Endothelial cell of hepatic sinusoid (primary cell): ENCODE measurements around the gene EGFR.

Experiments used
- in situ Hi-C: cut with HindIII; loops from 2 replicates; pipeline ENCODE4 v1.10.0; 2017; ENCODE audit warnings: low sequenced_read_pairs

EGFR gene

DNA sequence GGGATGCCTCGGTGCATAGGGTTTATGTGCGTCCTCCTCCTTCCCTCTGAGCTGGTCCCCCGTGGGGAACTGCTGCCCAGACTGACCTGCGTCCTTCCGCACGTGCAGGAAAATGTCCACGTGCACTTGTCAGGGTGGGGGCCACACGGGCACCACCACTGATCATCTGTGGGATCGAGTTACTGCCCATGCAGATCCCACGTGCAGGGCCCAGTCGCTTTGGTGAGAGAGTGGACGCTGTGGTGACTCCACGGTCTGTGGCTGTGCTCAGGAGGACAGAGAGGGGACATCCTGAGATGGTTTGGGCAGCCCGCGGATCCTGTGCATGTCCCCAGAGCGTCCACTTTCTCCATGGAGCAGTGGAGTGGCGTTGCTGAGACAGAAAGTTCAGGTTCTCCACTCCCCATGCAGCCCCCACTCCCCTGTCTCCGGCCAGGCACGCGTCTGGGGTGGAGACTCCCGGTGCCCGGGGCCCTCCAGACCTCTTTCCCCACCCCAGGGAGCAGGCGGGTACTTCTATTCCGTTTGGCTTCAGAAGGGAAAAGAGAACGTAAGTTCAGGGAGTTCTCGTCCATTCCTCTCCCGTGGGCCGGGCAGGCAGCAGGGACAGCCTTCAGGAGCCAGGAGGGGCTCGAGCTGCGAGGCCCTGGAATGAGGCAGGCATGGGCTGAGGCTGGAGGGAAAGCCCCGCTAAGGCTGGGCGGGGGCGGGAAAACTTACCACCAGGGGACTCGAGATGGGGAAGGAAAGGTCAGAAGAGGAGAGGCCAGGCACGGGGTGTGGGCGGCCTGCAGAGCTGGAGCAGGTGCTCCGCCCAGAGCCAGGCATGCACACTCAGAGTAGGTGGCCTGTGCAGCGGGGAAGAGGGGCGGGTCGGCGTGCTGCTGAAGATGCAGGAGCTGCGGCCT is 59.9 kb downstream of the EGFR start:
- in situ Hi-C loops = no loop called here

DNA sequence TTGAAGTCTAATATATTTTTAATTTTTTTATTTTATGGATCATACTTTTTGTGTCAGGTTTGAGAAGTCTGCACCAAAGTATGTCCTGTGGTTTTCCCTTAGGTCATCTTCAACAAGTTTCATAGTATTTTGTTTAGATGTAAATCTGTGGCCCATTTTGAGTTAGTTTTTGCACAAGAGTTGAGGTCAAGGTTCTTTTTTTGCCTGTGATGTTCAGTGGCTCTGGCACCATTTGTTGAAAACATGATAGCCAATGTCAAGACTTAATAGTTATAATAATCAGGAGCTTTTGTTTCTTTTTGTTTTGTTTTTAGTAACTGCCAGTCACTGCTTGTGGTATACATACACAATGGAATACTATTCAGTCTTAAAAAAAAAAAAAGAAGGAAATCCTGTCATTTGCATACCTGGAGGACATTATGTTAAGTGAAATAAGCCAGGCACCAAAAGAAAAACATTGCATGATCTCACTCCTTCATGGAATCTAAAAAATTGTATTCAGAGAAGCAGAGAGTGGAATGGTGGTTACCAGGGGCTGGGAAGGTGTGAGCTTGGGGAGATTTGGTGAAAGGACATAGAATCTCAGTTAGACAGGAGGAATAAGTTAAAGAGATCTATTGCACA is 61.3 kb downstream of the EGFR start:
- in situ Hi-C loops = no loop called here

DNA sequence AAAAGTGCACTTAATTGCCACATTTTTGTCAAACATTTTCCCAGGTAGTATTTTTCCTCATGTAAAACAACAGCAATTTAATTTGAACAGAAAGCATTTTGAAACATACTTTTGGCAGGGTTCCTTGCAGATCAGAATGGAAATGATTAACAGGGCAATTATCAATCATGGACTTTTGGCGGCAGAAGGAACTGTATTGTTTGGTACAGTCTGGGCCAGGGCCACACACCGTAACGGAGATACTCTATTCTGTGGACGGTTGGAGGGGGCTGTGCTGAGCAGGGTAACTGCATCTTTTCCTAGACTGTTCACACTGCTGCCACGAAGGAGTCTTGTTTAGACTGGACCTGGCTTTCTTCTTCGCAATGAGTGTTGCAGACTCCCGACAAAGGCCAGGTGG is 62.3 kb downstream of the EGFR start:
- in situ Hi-C loops = no loop called here

DNA sequence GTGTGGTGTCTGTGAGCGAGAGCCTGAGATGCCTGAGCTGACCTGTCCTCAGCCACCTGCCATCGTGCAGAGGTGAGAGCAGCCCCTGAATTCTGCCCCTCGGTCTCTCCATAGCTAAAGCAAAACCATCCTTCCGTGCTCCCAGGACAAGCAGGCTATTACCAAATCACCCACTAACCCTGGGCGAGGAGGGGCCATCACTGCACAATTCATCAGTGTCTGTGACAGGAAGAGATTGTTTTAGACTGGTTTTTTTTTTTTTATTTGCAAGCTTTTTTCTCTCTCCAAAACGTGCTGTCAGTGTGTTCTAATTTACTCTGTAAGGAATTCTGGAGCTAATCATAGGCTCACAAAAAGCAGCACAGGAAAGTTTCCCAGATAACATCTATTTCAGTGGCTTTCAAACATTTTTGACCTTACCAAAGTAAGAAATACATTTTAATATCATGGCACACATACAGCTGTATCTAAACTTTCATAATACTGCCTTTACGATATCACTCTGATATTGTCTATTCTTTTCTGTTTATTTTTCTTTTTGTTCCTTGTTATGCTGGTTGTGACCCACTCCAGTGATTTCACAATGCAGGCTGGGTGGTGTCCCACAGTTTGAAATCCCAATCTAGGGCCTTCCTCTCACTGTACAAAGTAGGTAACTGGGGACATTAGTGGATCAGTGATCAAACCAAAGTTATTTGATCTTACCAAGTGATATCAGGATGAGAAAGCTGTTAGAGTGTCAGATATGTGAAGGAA is 62.8 kb downstream of the EGFR start:
- in situ Hi-C loops = no loop called here

DNA sequence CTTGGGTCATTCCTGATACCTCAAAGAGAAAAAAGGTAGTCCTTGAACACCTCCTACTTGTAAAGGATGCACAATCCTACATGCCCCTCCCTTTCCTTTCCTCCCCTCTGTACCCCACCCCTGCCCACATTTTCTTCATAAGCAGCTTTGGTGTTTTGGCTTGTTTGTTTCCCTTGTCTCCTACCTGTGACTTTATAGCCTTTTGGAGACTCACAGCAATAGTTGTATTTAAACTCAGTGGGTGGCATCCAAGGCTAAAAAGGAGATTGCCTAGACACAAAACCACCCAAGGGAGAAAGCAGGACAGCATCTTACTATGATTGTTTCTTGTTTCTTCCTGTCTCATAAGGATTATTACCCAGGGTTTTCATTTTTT is 63.4 kb downstream of the EGFR start:
- in situ Hi-C loops = no loop called here

DNA sequence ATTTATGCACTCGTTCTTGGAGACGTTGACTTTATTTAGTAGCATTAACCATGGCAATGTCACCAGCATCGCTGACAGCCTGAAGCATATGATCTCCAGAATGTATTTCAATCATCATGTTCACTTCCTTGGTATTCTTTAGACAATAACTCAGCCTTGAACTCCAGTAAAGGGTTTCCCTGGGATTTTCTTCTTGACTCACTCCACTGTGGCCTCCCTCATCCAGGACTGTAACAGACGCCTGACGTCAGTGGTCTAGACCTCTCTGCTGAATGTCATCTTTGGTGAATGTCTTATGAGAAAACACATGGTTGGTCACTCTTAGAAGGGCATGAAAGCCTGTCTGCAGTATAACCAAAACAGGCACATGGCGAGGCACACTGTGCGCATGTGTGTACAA is 64.4 kb downstream of the EGFR start:
- in situ Hi-C loops = no loop called here

DNA sequence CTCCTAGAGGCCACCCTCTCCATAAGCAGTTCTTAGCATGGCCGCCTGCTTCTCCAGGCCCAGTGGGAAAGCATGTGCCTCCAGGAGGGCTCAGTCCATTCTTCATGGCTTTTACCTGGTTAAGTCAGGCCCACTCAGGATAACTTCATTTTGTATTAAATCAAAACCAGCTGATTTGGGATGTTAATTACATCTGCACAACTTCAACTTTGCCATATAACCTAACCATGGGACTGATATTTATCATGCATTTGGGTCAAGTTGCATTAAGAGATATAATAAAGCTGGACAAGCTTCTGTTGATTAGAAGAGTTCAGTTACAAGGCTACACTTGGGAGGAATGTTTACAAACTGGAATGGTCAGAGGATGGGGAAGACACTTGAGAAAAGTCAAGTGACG is 65.5 kb downstream of the EGFR start:
- in situ Hi-C loops = no loop called here

DNA sequence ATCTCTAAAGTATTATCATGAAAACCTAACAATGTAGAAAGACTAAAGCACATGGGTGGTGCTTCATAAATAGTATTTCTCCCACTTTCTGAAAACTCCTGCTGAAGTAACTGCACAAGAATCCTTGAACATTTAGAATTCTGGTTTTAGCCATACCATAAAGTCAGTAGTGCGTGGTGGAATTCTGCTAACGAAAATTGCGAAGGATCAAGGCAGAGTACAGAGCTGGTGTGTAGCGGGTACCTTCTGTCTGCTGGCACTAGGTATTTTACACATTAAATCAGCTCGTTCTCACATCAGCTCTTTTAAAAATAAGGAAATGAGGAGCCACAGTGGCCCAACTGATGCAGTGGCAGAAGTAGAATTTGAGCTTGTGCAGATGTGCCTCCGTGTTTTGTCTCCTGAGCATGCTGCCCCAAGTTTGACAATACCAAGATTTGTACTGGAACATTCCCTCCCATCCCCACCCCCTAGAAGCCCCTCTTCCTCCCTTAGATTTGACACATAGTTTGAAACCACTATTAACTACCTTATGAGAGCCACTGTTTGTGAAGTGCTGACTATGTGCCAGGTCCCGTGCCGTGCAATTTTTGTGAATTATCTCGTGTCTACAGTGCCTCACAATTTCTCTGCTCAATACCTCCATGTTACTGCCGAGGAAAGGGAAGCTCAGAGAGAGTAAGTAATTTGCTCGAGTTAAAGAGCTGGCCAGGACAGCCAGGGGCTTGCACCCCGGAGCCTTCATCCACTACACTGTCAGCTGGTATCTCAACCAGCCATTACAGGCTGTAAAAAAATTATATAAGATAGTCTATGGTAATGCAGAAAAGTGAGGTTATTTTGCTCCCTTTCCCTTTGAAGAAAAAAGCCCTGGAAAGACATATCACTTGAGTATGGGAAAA is 66.9 kb downstream of the EGFR start:
- in situ Hi-C loops = no loop called here

DNA sequence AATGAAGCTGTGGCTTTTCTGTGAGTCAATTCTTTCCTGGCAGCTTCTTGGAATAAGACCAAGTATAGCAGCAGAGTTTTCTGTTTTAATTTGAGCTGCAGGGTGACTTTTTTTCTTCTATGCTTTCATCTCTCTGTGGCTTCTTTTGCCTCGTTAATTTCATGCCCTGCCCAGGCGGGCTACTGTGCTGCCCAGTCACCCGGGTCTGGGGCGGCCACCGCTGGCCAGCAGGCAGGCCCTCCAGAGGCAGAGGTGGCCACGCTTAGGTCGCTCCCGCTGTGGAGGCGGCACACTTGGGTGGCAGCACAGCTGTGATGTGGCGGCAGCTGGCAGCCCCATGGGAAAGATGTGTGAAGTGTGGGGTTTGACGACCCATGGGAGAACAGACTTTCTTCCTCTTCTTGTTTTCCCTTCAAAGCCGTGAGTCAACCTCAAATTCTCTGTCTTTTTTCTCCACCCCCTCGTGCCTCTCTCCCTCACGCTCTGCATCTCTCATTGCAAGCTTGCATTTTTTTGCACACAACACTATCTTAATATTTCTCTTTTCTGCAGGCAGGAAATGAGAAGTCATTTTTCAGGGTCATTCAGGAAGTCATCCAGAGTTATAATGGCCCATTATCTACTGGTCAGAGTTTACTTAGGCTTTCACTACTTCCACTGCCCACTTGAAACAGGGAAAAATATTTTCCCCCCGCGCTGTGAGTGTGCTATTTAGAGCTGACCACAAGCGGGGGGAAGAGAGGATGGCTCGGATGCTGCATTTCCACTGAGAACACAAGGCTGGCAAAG is 67.8 kb downstream of the EGFR start:
- in situ Hi-C loops = no loop called here

DNA sequence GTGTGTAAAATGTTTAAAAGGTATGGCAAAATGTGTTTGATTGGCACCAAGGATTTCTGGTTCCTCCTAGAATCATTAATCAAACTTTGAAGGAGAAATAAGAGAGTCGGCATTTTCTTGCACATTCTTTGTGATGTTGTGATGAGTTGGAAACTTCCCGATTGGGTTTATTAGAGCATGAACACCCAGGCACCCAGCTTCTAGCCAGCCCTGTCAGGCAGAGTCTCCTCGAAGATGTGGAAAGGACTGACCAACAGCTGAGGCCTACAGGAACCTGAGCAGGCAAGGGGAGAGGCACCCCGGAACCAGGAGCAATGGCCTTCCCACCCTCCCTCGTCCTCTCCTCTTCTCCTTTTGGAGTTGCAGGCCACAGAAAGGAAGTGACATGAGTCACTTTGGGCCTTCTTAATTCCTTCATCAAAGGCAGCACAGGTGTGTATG is 68.7 kb downstream of the EGFR start:
- in situ Hi-C loops = no loop called here

DNA sequence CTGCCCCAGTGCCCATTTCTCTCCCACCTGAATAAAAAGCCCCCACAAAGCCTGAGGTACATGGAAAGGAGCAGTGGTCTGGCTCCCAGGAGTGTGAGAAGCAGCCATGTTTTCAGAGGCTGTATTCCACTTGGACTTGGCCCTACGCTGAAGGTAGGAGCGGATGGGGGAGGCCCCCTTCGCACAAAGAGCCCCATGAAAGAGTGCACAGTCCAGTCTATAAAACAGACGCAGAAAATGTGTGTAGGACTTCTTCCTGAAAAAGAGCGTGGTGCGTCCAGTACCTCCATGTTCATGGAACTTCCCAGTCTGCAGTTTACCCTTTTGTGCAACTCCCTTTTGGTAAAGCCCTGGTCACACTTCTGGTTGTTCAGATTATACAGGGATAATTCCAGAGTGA is 69.3 kb downstream of the EGFR start:
- in situ Hi-C loops = no loop called here

DNA sequence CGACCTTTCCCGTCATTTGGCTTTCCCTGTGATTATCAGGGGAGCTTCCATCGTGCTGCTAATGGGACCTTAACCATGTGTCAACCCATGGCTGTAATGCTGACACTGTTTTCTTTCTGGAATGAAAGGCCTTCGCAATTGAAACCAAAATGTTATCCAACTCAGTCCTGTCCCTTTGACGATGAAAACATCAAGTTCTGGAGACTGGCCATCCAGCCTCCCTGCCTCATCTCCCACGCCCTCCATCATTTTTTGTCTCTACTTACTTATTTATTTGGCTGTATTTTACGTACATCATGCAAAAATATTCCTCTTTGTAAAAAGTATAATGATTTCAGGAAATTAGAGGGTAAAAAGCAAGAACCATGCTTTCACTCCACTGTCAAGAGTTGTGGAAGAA is 69.8 kb downstream of the EGFR start:
- in situ Hi-C loops = no loop called here

DNA sequence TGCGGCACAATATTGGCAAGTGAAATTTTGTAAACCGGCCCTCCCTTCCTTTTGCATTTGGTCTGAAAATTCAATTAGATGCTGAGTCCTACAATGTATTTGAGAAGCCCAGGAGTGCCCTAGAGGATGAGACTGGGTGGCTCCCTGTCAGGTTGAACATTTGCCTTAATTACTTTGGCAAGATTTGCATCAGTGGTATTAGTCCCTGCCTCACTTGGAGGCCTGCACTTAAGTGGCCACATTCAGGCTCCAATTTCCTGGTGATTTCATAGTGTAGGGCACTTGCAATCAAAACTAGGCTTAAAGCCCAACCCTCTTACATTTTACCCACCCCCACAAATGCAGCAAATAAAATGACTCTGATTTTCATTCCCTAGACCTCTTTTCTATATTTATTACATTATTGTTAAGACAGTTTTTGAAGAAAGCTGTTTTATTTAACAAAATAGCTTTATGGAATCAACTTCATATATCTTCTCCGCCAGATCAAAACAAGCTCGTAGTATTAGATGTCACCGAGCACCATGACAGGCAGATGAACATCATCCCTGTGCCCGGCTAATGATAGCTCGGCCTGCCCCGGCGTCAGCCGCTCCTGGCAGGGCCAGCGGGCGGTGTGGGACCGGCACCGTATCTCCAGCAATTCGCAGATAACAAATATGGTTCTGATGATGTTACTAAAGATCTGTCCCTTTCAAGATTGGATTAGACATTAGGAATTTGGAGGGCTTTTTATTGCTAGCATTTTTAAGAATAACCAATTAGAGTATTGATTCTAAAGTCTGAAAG is 73.6 kb downstream of the EGFR start:
- in situ Hi-C loops = no loop called here

DNA sequence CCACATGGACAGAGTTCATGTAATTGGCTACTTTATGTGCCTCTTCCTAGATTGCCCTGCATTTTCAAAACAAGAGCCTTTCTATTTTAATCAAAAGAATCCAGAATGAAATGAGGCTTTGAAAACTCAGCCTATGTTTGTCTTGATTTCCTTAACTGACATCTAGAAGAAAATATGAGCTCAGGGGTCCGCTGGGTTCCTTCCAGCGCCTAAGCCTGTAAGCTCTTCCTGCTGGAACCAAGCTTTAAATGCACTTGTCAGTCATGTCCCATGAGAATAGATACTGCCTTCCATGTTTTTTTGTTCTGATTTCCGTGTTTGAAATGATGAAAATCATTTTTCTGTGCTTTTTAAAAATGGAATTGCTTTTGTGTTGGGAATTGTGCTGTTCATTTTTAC is 74.2 kb downstream of the EGFR start:
- in situ Hi-C loops = no loop called here

DNA sequence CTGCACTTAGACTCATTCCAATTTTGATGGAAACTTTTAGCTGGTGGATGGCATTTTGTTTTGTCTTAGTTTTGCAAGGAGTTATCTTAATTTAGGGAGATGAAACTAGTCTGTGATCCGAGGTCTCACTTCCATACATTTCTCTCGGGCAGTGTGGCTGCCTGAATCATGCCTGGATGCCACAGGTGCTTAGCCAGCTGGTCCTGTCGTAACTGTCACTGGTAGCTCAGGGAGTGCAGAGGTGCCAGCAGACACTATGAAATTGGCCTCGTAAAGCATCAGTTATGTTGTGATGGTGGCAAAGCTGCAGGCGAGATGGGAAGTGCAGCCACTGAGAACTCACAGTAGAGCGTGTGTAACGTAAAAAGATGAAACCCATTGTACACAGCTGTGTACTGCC is 74.9 kb downstream of the EGFR start:
- in situ Hi-C loops = no loop called here

DNA sequence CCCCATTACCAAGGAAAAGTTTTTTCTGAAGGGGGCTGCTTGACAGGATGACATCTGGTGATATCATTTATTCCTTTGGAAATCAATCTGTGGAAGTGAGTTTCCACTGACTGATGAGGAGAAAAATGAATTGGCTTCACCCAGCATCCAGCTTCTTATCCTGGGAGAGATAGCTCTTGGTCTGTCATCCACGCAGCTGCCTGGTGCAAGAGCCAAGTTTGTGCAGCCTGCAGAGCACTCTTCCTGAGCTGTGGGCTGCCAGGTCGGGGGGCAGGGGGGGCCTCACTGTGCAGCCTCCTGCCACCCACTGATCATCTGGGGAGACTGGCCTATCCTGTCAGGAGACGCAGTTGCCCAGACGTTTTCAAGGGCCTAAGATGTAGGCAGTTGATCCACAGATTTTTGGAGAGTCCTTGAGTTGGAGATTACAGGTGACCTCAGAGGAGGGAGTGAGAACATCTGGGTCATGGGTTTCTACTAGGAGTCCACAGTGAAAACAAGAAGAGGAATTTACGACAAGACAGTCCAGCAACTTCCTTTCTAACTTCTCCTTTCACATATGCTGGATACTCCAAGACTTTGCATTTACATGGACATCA is 75.4 kb downstream of the EGFR start:
- in situ Hi-C loops = no loop called here

DNA sequence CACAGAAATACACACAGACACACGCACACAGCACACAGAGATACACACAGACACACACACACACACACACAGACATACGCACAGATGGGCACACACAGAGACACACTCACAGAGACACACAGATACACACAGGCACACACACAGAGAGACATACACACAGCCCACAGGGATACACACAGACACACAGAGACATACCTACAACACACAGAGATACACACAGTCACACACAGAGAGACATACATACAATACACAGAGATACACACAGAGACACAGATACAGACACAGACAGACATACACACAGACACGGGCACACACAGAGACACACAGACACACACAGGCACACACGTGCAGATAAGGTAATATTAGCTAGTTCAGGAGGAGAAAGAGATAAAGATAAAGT is 76.9 kb downstream of the EGFR start:
- in situ Hi-C loops = no loop called here

DNA sequence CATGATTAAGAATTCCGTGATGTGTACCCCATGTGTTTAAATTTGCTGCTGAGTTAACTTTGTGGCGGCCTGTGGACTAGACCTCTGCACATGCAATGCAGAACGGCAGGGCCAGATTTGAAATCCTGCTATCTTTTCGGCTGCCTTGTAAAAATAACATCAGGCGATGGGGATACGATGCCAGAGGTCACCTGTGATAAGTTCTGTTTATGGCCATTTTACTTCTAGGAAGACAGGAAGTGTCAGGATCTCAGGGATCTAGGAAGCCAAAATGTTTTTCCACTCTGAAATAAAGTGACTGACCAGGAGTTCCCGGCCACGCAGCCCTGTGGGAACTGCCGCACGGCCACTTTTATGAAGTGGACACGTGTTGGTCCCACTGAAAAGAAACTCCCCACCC is 77.5 kb downstream of the EGFR start:
- in situ Hi-C loops = no loop called here

DNA sequence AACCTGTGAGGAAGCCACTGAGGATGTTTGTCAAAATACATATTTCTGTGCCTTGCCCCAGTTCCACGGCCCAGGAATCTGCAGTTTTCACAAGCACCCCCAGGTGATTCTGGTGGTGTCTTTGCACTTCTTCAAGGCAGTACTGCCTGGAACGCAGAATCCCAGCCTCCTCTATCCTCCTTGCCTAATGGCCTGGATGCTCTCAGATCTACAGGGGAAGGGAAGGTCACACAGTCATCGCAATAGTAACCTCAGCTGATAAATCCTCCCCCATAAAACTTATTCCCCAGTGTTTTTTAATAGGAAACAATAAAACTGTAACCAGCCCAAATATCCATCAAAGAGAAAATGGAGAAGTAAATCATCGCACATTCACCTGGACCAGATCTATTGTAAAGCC is 78.3 kb downstream of the EGFR start:
- in situ Hi-C loops = no loop called here
